MM.1S (cell line): ENCODE results near the gene GRIK2.

Experiments used
- DNase-seq: peaks from one replicate; pipeline ENCODE4 v3.0.0-alpha.2; 2015
- H2AFZ ChIP-seq: fragments of 300-600 bp; sonication (generic); 2 replicates; pipeline ENCODE4 v1.6.0; 2016; ENCODE audit warnings: antibody characterized with exemption, low read length
- H3F3A ChIP-seq: fragments of 300-600 bp; sonication (generic); 2 replicates; pipeline ENCODE4 v1.6.1; 2016; ENCODE audit warnings: mild to moderate bottlenecking, antibody characterized with exemption, low read length, moderate library complexity, mixed read lengths; ENCODE audit not compliant: insufficient read depth
- H3K27ac ChIP-seq: fragments of 300-600 bp; sonication (generic); 2 replicates; pipeline ENCODE4 v1.5.1; 2016; ENCODE audit warnings: mild to moderate bottlenecking, low read length
- H3K27me3 ChIP-seq: fragments of 300-600 bp; sonication (generic); replicated peaks from 2 replicates; pipeline ENCODE4 v1.6.0; 2016; ENCODE audit warnings: low read length; ENCODE audit not compliant: insufficient read depth
- H3K36me3 ChIP-seq: fragments of 300-600 bp; sonication (generic); replicated peaks from 2 replicates; pipeline ENCODE4 v1.6.1; 2016; ENCODE audit warnings: mild to moderate bottlenecking, low read length, mixed read lengths; ENCODE audit not compliant: insufficient read depth
- H3K4me1 ChIP-seq: fragments of 300-600 bp; sonication (generic); 2 replicates; pipeline ENCODE4 v1.6.1; 2016; ENCODE audit warnings: low read length, mixed read lengths
- H3K4me2 ChIP-seq: fragments of 300-600 bp; sonication (generic); 2 replicates; pipeline ENCODE4 v1.6.0; 2016; ENCODE audit warnings: low read depth, low read length
- H3K4me3 ChIP-seq: fragments of 300-600 bp; sonication (generic); 2 replicates; pipeline ENCODE4 v1.5.1; 2016; ENCODE audit warnings: low read length, mixed read lengths
- H3K79me2 ChIP-seq: fragments of 300-600 bp; sonication (generic); 2 replicates; pipeline ENCODE4 v1.6.1; 2016; ENCODE audit warnings: mixed run types, low read length, mixed read lengths
- H3K9ac ChIP-seq: fragments of 300-600 bp; sonication (generic); 2 replicates; pipeline ENCODE4 v1.6.1; 2016; ENCODE audit warnings: low read length, mixed read lengths
- H3K9me2 ChIP-seq: fragments of 300-600 bp; sonication (generic); replicated peaks from 2 replicates; pipeline ENCODE4 v1.6.1; 2016; ENCODE audit warnings: mild to moderate bottlenecking, low read length, mixed read lengths; ENCODE audit not compliant: insufficient read depth
- H3K9me3 ChIP-seq: fragments of 300-600 bp; sonication (generic); replicated peaks from 2 replicates; pipeline ENCODE4 v1.6.1; 2016; ENCODE audit warnings: mild to moderate bottlenecking, low read length, mixed read lengths; ENCODE audit not compliant: insufficient read depth
- H4K20me1 ChIP-seq: fragments of 300-600 bp; sonication (generic); 2 replicates; pipeline ENCODE4 v1.6.1; 2016; ENCODE audit warnings: mild to moderate bottlenecking, low read length, moderate library complexity, mixed read lengths; ENCODE audit not compliant: insufficient read depth
- EZH2 ChIP-seq: fragments of 300-600 bp; sonication (generic); optimal IDR thresholded peaks from 2 replicates; pipeline ENCODE3; 2017; ENCODE audit warnings: low read depth, mild to moderate bottlenecking, antibody characterized with exemption, low read length, mixed read lengths
- EZH2phosphoT487 ChIP-seq: fragments of 300-600 bp; sonication (generic); IDR thresholded peaks from 2 replicates; pipeline ENCODE4 v1.6.1; 2018; ENCODE audit warnings: antibody characterized with exemption, low read length
- TF ChIP-seq, protein P1 (sequence below): fragments of 300-600 bp; sonication (generic); IDR thresholded peaks from 2 replicates; pipeline ENCODE4 v1.5.1; 2016; ENCODE audit warnings: antibody characterized with exemption, low read length, mixed read lengths

Gene GRIK2

DNA sequence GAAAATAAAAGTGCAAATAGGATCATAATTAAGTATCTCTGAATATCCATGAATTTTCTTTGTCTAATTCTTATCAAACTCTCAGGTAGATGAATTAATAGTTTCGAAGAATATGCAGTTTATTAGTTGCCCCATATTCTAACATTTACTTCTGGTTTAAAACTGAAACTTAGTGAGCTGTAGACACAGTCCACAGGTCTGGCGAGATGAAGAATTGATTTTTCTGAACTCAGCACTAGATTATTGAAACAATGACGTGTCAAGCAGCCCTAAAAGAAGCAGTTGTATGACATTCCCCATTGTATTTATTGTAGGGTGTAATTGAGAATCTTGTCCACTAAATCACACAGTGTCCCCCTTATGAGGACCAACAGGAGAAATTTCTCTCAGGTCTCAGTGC lies 407.1 kb downstream of the GRIK2 start:
- no peaks in the 10 kb centered on the region for H3K36me3 ChIP-seq
- H3K79me2 ChIP-seq, result no peaks in the 10 kb centered on the region
- H3K4me1 ChIP-seq, result no peaks in the 10 kb centered on the region
- no peak overlapping the region for H3K27ac ChIP-seq
- no peak for DNase-seq
- no peak overlapping the region for H3K9ac ChIP-seq
- no peak overlapping the region for H3K4me3 ChIP-seq
- H3K9me2 ChIP-seq, result no peaks in the 10 kb centered on the region
- H4K20me1 ChIP-seq, result no peaks in the 10 kb centered on the region
- TF ChIP-seq, protein P1, sequence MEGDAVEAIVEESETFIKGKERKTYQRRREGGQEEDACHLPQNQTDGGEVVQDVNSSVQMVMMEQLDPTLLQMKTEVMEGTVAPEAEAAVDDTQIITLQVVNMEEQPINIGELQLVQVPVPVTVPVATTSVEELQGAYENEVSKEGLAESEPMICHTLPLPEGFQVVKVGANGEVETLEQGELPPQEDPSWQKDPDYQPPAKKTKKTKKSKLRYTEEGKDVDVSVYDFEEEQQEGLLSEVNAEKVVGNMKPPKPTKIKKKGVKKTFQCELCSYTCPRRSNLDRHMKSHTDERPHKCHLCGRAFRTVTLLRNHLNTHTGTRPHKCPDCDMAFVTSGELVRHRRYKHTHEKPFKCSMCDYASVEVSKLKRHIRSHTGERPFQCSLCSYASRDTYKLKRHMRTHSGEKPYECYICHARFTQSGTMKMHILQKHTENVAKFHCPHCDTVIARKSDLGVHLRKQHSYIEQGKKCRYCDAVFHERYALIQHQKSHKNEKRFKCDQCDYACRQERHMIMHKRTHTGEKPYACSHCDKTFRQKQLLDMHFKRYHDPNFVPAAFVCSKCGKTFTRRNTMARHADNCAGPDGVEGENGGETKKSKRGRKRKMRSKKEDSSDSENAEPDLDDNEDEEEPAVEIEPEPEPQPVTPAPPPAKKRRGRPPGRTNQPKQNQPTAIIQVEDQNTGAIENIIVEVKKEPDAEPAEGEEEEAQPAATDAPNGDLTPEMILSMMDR, result no peak
- TF ChIP-seq EZH2 (no peak), EZH2phosphoT487 (no peak)
- no peak overlapping the region for H2AFZ ChIP-seq
- no peaks in the 10 kb centered on the region for H3K27me3 ChIP-seq
- no peaks in the 10 kb centered on the region for H3F3A ChIP-seq
- H3K9me3 ChIP-seq, result no peaks in the 10 kb centered on the region
- H3K4me2 ChIP-seq, result no peak overlapping the region

DNA sequence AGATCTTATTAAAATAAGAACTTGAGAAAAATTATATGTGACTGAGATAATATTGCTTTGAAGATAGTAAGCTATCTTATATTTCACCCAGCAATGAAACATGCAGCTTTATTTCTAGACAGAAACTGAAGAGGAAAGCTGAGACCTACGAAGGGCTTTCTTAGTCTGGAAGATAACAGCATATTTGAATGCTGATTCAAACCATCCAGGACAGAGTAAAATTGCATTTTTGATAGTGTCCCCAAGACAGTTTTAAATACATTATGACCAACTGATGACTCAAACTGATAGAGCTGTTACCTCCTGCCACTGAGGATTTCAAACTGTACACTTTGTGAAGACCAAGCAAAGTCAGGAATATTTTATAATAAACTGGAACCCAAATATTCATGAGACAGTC lies 409.6 kb downstream of the GRIK2 start:
- no peak overlapping the region for H3K4me2 ChIP-seq
- H3K27ac ChIP-seq, result no peak overlapping the region
- no peaks in the 10 kb centered on the region for H3K79me2 ChIP-seq
- no peak overlapping the region for H2AFZ ChIP-seq
- TF ChIP-seq EZH2phosphoT487, result no peak
- no peak for TF ChIP-seq EZH2
- TF ChIP-seq, protein P1, result no peak
- no peaks in the 10 kb centered on the region for H3K9me3 ChIP-seq
- no peaks in the 10 kb centered on the region for H3K36me3 ChIP-seq
- H3K9ac ChIP-seq, result no peak overlapping the region
- H3F3A ChIP-seq, result no peaks in the 10 kb centered on the region
- H3K27me3 ChIP-seq, result no peaks in the 10 kb centered on the region
- H3K9me2 ChIP-seq, result no peaks in the 10 kb centered on the region
- no peak overlapping the region for H3K4me3 ChIP-seq
- H4K20me1 ChIP-seq, result no peaks in the 10 kb centered on the region
- DNase-seq, result no peak
- H3K4me1 ChIP-seq, result no peaks in the 10 kb centered on the region

DNA sequence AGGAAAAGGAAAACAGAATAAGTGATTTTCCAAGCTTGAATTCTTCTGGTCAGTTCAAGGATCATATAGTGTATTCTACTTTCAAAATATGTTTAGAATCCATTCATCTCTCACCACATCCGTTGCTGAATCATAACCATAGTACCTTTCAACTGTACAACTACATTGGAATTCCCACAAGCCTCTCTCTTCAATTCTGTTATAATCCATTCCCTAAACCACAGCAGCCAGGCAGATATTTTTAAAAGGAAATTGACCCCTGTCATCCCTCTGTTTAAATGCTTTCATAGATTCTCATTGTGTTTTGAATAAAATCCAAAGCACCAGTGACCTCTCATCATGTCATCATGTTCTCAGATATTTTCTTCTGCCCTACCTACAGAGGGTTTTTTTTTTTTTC lies 412.7 kb downstream of the GRIK2 start:
- no peaks in the 10 kb centered on the region for H3K27me3 ChIP-seq
- H3F3A ChIP-seq, result no peaks in the 10 kb centered on the region
- TF ChIP-seq EZH2, result no peak
- TF ChIP-seq EZH2phosphoT487, result no peak
- TF ChIP-seq, protein P1, result no peak
- no peaks in the 10 kb centered on the region for H3K9me2 ChIP-seq
- no peaks in the 10 kb centered on the region for H3K79me2 ChIP-seq
- no peak for DNase-seq
- H3K9ac ChIP-seq, result no peak overlapping the region
- no peak overlapping the region for H3K4me2 ChIP-seq
- no peaks in the 10 kb centered on the region for H3K9me3 ChIP-seq
- no peaks in the 10 kb centered on the region for H4K20me1 ChIP-seq
- H2AFZ ChIP-seq, result no peak overlapping the region
- no peak overlapping the region for H3K4me3 ChIP-seq
- no peak overlapping the region for H3K27ac ChIP-seq
- no peaks in the 10 kb centered on the region for H3K4me1 ChIP-seq
- H3K36me3 ChIP-seq, result no peaks in the 10 kb centered on the region

DNA sequence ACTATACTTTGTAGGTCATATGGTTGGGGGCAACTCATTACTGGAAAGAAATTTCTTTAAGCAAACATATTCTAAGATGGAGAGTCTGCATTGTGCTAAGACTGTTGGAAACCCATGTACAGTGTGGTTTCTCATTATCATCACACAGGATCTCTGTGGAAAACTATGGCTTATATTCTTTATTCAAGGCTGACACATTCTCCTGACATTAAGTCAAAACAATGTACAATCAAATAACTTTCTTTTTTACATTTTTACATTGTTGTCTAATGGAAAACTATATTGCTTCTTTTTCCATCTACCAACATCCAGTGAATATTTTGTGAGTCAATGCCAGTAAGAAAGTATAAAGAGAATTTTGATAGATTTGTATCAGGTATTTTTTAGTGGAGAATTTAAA lies 417.6 kb downstream of the GRIK2 start:
- no peak for TF ChIP-seq EZH2
- no peak for TF ChIP-seq EZH2phosphoT487
- TF ChIP-seq, protein P1, result no peak
- no peak overlapping the region for H2AFZ ChIP-seq
- no peaks in the 10 kb centered on the region for H3K9me3 ChIP-seq
- H3K79me2 ChIP-seq, result no peaks in the 10 kb centered on the region
- H3K27me3 ChIP-seq, result no peaks in the 10 kb centered on the region
- H3K4me2 ChIP-seq, result no peak overlapping the region
- H3F3A ChIP-seq, result no peaks in the 10 kb centered on the region
- no peak overlapping the region for H3K9ac ChIP-seq
- H4K20me1 ChIP-seq, result no peaks in the 10 kb centered on the region
- no peak overlapping the region for H3K27ac ChIP-seq
- H3K36me3 ChIP-seq, result no peaks in the 10 kb centered on the region
- no peak overlapping the region for H3K4me3 ChIP-seq
- no peaks in the 10 kb centered on the region for H3K4me1 ChIP-seq
- DNase-seq, result no peak
- H3K9me2 ChIP-seq, result no peaks in the 10 kb centered on the region
